HG03521 (cell line): ENCODE data around the gene GPC6.

Source experiments
- ATAC-seq: cut with Tn5 transposase; IDR thresholded peaks from one replicate; pipeline ENCODE4 v1.9.1; 2021; ENCODE audit warnings: mild to moderate bottlenecking, moderate library complexity; ENCODE audit not compliant: unreplicated experiment

GPC6 gene

GRCh38 chr13:94007072-94007471 is 780.5 kb downstream of the GPC6 start:
- no peak for ATAC-seq

- ATAC-seq, result no peak
Observed at GRCh38 chr13:94009701-94010100, 783.1 kb downstream of the GPC6 start.

- ATAC-seq, result no peak
Observed at GRCh38 chr13:94014461-94014860, 787.9 kb downstream of the GPC6 start.

- no peak for ATAC-seq
Observed at GRCh38 chr13:94020426-94020825, 793.8 kb downstream of the GPC6 start.

GRCh38 chr13:94020833-94021232 is 794.2 kb downstream of the GPC6 start:
- no peak for ATAC-seq

GRCh38 chr13:94028234-94028633 is 801.6 kb downstream of the GPC6 start:
- ATAC-seq, result no peak

- ATAC-seq, result no peak
Observed at GRCh38 chr13:94028650-94029049, 802.0 kb downstream of the GPC6 start.

GRCh38 chr13:94030415-94031119 is 804.0 kb downstream of the GPC6 start:
- ATAC-seq, result no peak

GRCh38 chr13:94031609-94032008 is 805.0 kb downstream of the GPC6 start:
- no peak for ATAC-seq

- no peak for ATAC-seq
Observed at GRCh38 chr13:94033098-94033497, 806.5 kb downstream of the GPC6 start.

GRCh38 chr13:94033830-94034642 is 807.4 kb downstream of the GPC6 start:
- ATAC-seq, result no peak

- ATAC-seq, result no peak
Observed at GRCh38 chr13:94050039-94050438, 823.4 kb downstream of the GPC6 start.

- no peak for ATAC-seq
Observed at GRCh38 chr13:94050686-94051085, 824.1 kb downstream of the GPC6 start.

- no peak for ATAC-seq
Observed at GRCh38 chr13:94053986-94054593, 827.5 kb downstream of the GPC6 start.

- no peak for ATAC-seq
Observed at GRCh38 chr13:94056362-94056990, 829.9 kb downstream of the GPC6 start.

GRCh38 chr13:94057618-94058186 is 831.1 kb downstream of the GPC6 start:
- ATAC-seq, result no peak

GRCh38 chr13:94058821-94059360 is 832.3 kb downstream of the GPC6 start:
- no peak for ATAC-seq

- ATAC-seq, result no peak
Observed at GRCh38 chr13:94061301-94061700, 834.7 kb downstream of the GPC6 start.

- ATAC-seq, result no peak
Observed at GRCh38 chr13:94063096-94063495, 836.5 kb downstream of the GPC6 start.

GRCh38 chr13:94063848-94064247 is 837.2 kb downstream of the GPC6 start:
- no peak for ATAC-seq

GRCh38 chr13:94065741-94066140 is 839.1 kb downstream of the GPC6 start:
- ATAC-seq, result no peak
